ENCODE results near the gene WSCD2. TPM values are rescaled to one million over a fixed set of nuclear protein-coding genes. Genes with fewer than 3 reads are reported as not detected.
A peak's percentile ranks its signal among the peaks of the same experiment; 100 is the strongest.

WSCD2 gene
- total RNA-seq, 3 donors from 2014 or later, result 0.53 to 2.0 (median 0.72) TPM

DNA sequence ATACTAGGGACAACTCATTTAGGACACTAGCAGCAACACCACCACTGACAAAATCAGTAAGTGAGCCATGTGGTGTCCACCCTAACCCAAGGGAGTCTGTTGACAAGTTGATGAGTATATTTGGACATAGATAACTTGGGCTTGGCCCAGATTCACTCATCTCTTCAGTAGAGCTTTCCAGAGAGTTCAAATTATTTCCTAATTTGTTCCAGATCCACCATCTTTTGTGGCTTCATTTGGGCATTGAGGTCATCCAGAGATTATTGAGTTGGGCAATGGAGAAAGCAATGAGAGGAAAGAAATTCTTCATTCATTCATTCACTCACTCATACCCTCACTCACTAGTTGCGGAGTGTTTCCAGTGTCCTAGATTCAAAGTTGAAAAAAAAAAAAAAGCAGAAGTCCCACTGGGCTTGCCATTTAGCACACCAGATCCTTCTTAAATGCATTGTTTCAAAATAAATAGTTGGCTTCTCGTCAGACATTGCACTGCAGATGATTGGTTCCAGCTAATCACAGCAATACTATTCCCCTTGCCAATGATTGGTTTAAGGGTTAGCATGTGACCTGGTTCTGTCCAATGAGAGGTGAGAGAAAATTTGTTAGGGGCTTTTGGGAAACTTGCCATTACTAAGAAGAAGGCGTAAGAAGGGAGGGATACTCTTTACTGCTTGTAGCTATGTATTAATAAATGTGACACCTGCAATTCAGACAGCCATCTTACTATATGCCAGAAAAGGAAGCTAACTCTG, 31.8 kb upstream of the WSCD2 start:
- intact Hi-C loops (cut with DNase I, micrococcal nuclease), result no loop called here
- ATAC-seq, result peak; percentile 9
- TF ChIP-seq, protein P1, sequence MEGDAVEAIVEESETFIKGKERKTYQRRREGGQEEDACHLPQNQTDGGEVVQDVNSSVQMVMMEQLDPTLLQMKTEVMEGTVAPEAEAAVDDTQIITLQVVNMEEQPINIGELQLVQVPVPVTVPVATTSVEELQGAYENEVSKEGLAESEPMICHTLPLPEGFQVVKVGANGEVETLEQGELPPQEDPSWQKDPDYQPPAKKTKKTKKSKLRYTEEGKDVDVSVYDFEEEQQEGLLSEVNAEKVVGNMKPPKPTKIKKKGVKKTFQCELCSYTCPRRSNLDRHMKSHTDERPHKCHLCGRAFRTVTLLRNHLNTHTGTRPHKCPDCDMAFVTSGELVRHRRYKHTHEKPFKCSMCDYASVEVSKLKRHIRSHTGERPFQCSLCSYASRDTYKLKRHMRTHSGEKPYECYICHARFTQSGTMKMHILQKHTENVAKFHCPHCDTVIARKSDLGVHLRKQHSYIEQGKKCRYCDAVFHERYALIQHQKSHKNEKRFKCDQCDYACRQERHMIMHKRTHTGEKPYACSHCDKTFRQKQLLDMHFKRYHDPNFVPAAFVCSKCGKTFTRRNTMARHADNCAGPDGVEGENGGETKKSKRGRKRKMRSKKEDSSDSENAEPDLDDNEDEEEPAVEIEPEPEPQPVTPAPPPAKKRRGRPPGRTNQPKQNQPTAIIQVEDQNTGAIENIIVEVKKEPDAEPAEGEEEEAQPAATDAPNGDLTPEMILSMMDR (IDR thresholded peaks at IDR 0.05), result no peak

DNA sequence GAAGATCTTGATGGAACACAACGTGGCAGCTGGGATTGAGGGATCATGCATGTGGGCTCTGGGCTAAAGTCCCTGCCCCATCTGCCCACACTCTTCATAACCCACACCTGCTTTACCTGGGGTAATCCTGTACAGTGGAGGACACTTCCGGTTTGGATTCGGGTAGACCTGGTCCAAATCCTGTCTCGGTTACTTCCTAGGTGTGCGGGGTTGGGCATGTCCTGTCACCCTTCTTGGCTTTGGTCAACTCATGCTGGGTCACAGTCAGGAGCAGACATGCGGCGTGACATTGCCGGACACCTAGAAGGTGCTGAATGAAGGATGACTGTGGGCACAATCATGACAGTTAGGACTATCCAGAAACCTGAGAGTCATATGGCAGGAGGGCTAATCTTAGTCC, 30.7 kb upstream of the WSCD2 start:
- Histone ChIP-seq H3K36me3 (ENCODE audit: low read depth) (no peaks in the 10 kb centered on the region), H3K4me1 (ENCODE audit: low read depth) (no peaks in the 10 kb centered on the region), H3K9me3 (no peaks in the 10 kb centered on the region), H3K4me3 (no peak overlapping the region)
- TF ChIP-seq, protein P1 (IDR thresholded peaks at IDR 0.05), result no peak
- ATAC-seq (no peak), DNase-seq (no peak)
- intact Hi-C loops (cut with DNase I, micrococcal nuclease), result no loop called here

More for the DNA sequence above, 31.8 kb upstream of the WSCD2 start:
- DNase-seq, result no peak
- H3K4me1 ChIP-seq (ENCODE audit: low read depth), result no peaks in the 10 kb centered on the region
- H3K36me3 ChIP-seq (ENCODE audit: low read depth), result no peaks in the 10 kb centered on the region
- no peak overlapping the region for H3K4me3 ChIP-seq
- no peaks in the 10 kb centered on the region for H3K9me3 ChIP-seq

DNA sequence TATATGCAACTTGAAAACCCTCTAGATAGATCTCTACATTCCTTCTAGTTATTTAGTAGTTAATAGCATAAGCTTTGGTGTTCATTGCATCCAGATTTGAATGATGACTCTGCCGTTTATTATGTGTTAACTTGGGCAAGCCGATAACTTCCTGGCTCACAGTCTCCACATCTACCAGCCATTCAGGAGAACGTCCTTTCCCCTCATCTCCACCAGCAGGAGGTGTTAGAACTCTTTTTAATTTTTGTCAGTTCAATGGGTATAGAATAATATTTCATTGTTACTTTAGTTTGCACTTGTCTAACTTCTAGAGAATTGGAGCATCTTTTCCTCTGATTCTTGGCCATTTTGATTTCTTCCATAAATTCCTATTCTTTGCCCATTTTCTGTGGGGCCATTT, 30.0 kb upstream of the WSCD2 start:
- H3K36me3 ChIP-seq (ENCODE audit: low read depth), result no peaks in the 10 kb centered on the region
- TF ChIP-seq, protein P1 (IDR thresholded peaks at IDR 0.05), result no peak
- DNase-seq (no peak), ATAC-seq (no peak)
- no peaks in the 10 kb centered on the region for H3K9me3 ChIP-seq
- intact Hi-C loops (cut with DNase I, micrococcal nuclease), result no loop called here
- H3K4me3 ChIP-seq, result no peak overlapping the region
- no peaks in the 10 kb centered on the region for H3K4me1 ChIP-seq (ENCODE audit: low read depth)

DNA sequence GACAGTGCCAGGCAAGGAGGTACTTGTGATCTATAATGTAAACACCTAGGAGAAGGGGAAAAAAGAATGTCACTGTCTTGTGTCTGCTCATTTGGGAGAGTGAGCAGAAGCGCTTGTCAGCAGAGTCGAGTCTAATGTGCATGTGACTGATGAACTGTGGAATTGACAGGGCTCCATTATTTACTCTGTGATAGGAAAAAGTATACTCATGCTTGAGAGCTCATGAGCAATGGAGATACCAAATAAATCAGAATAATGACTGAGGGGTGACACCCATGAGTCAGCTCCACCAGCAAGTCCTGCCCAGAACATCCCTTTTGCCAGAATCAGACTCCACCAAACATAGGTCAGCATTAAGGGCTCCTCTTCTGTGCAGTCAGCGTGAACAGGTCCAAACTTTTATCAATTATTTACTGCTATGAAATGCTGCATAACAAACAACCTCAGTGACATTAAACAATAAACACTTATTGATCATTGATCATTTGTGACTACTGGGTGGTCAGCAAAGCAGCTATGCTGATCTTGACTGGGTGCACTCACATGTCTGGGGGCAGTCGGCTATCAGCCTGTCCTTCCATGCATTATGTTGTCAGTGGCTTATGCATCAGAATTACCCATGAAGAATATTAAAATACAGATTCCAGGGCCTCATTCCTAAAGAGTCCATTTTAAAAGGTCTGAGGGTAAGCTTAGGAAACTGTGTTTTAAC, 29.2 kb upstream of the WSCD2 start:
- TF ChIP-seq, protein P1 (IDR thresholded peaks at IDR 0.05), result no peak
- H3K9me3 ChIP-seq, result no peaks in the 10 kb centered on the region
- no peak for DNase-seq
- H3K36me3 ChIP-seq (ENCODE audit: low read depth), result no peaks in the 10 kb centered on the region
- no peak overlapping the region for H3K4me3 ChIP-seq
- H3K4me1 ChIP-seq (ENCODE audit: low read depth), result no peaks in the 10 kb centered on the region
- ATAC-seq, result no peak
- intact Hi-C loops (cut with DNase I, micrococcal nuclease), result no loop called here

DNA sequence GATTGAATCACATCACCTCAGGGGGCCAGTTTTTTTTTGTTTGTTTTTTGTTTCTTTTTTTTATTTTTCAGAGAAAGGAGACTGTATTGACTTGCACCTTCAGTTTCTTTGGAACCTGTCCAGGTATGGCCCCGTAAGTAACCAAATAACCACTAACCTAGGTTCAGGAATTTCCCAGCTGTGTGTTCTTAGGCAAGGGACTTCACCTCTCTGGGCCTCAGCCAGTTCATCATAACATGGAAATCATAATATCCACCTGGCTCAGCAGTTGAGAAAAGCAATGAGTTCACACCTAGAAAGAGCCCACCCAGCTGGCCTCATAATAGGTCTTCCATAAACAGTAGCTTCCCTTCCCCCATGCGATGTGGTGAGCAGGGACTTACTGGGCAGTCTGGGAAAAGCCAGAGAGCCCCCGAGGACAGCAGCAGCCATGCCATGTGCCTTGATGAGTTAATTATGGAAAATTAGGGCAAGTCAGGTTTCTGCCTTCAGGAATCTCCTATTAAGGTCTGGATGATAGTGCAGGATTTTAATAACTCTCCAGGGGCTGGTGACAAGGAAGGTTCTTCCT, 27.4 kb upstream of the WSCD2 start:
- Histone ChIP-seq H3K4me3 (no peak overlapping the region), H3K9me3 (no peaks in the 10 kb centered on the region), H3K36me3 (ENCODE audit: low read depth) (no peaks in the 10 kb centered on the region), H3K4me1 (ENCODE audit: low read depth) (no peaks in the 10 kb centered on the region)
- intact Hi-C loops (cut with DNase I, micrococcal nuclease), result no loop called here
- DNase-seq (no peak), ATAC-seq (no peak)
- TF ChIP-seq, protein P1 (IDR thresholded peaks at IDR 0.05), result no peak

Data from mucosa of descending colon (tissue), 3 donors.